ENCODE data around the gene KIF5B.
"Not testable (repeated sequence)": the region's sequence is repeated elsewhere in the genome, so short reads cannot be mapped to it uniquely, and the experiment has no call there.

DNA sequence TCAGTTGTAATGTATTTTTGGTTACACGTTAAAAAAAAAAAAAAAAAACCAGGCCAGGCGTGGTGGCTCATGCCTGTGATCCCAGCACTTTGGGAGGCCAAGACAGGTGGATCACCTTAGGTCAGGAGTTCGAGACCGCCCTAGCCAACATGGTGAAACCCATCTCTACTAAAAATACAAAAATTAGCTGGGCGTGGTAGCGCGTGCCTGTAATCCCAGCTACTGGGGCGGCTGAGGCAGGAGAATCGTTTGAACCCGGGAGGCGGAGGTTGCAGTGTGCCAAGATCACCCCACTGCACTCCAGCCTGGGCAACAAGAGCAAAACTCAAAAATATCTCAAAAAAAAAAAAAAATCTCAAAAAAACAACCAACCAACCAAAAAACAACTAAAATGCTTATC is 2.8 kb downstream of the KIF5B start:
- TF ChIP-seq, protein P1, sequence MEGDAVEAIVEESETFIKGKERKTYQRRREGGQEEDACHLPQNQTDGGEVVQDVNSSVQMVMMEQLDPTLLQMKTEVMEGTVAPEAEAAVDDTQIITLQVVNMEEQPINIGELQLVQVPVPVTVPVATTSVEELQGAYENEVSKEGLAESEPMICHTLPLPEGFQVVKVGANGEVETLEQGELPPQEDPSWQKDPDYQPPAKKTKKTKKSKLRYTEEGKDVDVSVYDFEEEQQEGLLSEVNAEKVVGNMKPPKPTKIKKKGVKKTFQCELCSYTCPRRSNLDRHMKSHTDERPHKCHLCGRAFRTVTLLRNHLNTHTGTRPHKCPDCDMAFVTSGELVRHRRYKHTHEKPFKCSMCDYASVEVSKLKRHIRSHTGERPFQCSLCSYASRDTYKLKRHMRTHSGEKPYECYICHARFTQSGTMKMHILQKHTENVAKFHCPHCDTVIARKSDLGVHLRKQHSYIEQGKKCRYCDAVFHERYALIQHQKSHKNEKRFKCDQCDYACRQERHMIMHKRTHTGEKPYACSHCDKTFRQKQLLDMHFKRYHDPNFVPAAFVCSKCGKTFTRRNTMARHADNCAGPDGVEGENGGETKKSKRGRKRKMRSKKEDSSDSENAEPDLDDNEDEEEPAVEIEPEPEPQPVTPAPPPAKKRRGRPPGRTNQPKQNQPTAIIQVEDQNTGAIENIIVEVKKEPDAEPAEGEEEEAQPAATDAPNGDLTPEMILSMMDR (IDR thresholded peaks at IDR 0.05): not testable (repeated sequence)
- TF ChIP-seq EZH2 (IDR thresholded peaks at IDR 0.05; ENCODE audit: borderline replicate concordance, insufficient read depth, low read depth, low read length, poor library complexity, severe bottlenecking): not testable (repeated sequence)
